Testis (tissue), 3 donors: ENCODE measurements around the gene STXBP5. TPM values are rescaled to one million over a fixed set of nuclear protein-coding genes. Genes with fewer than 3 reads are reported as not detected.

Experiments used
- DNase-seq: peaks from one replicate; pipeline ENCODE4 v3.0.0-alpha.2; 2019
- H3K27ac ChIP-seq, 2 donors: fragments of 200-600 bp; sonication (generic); one replicate each; pipeline ENCODE4 v1.5.1; 2019
- H3K27me3 ChIP-seq: fragments of 200-600 bp; sonication (generic); one replicate; pipeline ENCODE4 v1.5.1; 2019
- H3K36me3 ChIP-seq: fragments of 200-600 bp; sonication (generic); one replicate; pipeline ENCODE4 v1.5.1; 2017; ENCODE audit warnings: low read depth; ENCODE audit errors: missing control alignments
- H3K4me1 ChIP-seq: fragments of 200-600 bp; sonication (generic); one replicate; pipeline ENCODE4 v1.5.1; 2019
- H3K4me3 ChIP-seq, 2 donors: fragments of 200-600 bp; sonication (generic); one replicate each; pipeline ENCODE4 v1.5.1; 2017 to 2019
- H3K9me3 ChIP-seq: fragments of 200-600 bp; sonication (generic); one replicate; pipeline ENCODE4 v1.5.1; 2017
- POLR2A ChIP-seq: fragments of 450-650 bp; IDR thresholded peaks from one replicate; pipeline ENCODE4 v1.6.1; 2017; ENCODE audit warnings: antibody characterized with exemption, mild to moderate bottlenecking, moderate library complexity
- WGBS, 2 donors: methylation state at CpG; one replicate each; pipeline ENCODE4 v1.1.5; 2018; 5-methylcytosine and 5-hydroxymethylcytosine counted together
- intact Hi-C: fragments of 100-400 bp; cut with DNase I; formaldehyde crosslinking; loops from one replicate; pipeline ENCODE4 v1.15.1; 2023; ENCODE audit warnings: low total_unique reads
- polyA plus RNA-seq: library from polyadenylated mRNA; stranded (reverse); fragments of 350-450 nt; fragmentation: Illumina TruSeq; extraction: RNeasy Lipid Tissue Mini Kit (QIAGEN cat#74804); gene quantifications from one replicate; pipeline ENCODE4 v1.2.3, GENCODE V29; 2014; ENCODE audit warnings: low read depth, low replicate concordance; ENCODE audit not compliant: insufficient read depth
- small RNA-seq, 2 donors: library from RNA; depleted of rRNA; stranded (forward); fragments of <200 nt; gene quantifications; one replicate each; pipeline ENCODE3, GENCODE V24; 2016
- total RNA-seq, 2 donors: library from RNA; depleted of rRNA; stranded (reverse); fragments of >200 nt; gene quantifications; one replicate each; pipeline ENCODE4 v1.2.3, GENCODE V29; 2016
- TF ChIP-seq, protein P1 (sequence below), 3 experiments: fragments of 450-650 bp in 2 of 3; fragments of 200-600 bp in 1 of 3; sonication (generic) in 1 of 3; IDR thresholded peaks; one replicate each; pipeline ENCODE4 v1.5.1; 2016 to 2019; ENCODE audit warnings: antibody characterized with exemption in 3 of 3, mild to moderate bottlenecking in 2 of 3, moderate library complexity in 1 of 3

The STXBP5 gene
- total and polyA plus RNA-seq, 3 donors from 2014 or later = 29.9 to 47.4 (median 43.5) TPM

DNA sequence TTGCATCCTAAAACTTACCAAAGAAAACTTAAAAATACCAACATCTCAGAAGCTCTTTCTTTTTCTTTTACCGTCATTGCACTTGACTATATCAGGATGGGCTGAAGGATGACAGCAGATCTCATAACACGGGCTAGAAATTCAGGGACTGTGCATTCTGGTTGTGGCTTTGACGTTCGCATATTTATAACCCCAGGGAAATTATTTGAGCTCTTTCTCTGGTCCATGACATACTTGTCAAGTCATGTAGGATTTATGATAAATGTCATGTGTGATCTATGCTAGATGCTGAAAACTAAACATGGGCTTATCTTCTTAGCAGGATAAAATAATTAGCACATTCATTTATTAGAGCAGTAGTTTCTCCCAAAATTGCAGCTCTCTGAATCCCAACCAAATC, 229.9 kb downstream of the STXBP5 start:
- Histone ChIP-seq H3K27ac (no peak overlapping the region), H3K27me3 (no peaks in the 10 kb centered on the region), H3K9me3 (no peaks in the 10 kb centered on the region), H3K4me3 (no peak overlapping the region), H3K4me1 (no peaks in the 10 kb centered on the region), H3K36me3 (no peaks in the 10 kb centered on the region)
- TF ChIP-seq POLR2A = no peak
- TF ChIP-seq, protein P1, sequence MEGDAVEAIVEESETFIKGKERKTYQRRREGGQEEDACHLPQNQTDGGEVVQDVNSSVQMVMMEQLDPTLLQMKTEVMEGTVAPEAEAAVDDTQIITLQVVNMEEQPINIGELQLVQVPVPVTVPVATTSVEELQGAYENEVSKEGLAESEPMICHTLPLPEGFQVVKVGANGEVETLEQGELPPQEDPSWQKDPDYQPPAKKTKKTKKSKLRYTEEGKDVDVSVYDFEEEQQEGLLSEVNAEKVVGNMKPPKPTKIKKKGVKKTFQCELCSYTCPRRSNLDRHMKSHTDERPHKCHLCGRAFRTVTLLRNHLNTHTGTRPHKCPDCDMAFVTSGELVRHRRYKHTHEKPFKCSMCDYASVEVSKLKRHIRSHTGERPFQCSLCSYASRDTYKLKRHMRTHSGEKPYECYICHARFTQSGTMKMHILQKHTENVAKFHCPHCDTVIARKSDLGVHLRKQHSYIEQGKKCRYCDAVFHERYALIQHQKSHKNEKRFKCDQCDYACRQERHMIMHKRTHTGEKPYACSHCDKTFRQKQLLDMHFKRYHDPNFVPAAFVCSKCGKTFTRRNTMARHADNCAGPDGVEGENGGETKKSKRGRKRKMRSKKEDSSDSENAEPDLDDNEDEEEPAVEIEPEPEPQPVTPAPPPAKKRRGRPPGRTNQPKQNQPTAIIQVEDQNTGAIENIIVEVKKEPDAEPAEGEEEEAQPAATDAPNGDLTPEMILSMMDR (IDR thresholded peaks at IDR 0.05) = no peak
- intact Hi-C loops = no loop called here
- 86 to 90% methylated on average over 4 of the region's 4 CpGs for WGBS, 2 donors
- DNase-seq = no peak

DNA sequence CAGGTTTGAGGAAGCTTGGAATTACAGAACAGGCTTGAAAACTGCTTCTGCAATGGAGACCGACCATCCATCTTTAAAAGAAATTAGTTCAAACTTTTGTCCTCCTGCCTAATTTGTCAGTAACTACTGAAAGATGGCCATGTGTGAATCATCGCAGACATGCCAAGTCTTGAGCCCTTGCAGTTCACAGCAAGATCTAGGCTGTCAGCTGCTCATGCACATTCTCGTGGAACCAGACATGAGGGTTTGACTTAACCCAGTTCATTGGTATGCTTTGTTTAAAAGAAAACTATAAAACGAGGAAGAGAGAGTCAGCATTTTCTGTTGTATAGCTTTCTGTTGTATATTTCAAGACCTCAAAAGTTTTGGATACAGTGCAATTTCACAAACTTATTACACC, 230.3 kb downstream of the STXBP5 start:
- TF ChIP-seq, protein P1 (IDR thresholded peaks at IDR 0.05) = no peak
- no peak for TF ChIP-seq POLR2A
- WGBS, 2 donors = 66 to 68% methylated on average over 4 of the region's 4 CpGs
- no peaks in the 10 kb centered on the region for H3K9me3 ChIP-seq
- no peaks in the 10 kb centered on the region for H3K36me3 ChIP-seq
- H3K4me1 ChIP-seq = no peaks in the 10 kb centered on the region
- no peak for DNase-seq
- no peaks in the 10 kb centered on the region for H3K27me3 ChIP-seq
- H3K27ac ChIP-seq = no peak overlapping the region
- H3K4me3 ChIP-seq = no peak overlapping the region
- intact Hi-C loops = no loop called here

DNA sequence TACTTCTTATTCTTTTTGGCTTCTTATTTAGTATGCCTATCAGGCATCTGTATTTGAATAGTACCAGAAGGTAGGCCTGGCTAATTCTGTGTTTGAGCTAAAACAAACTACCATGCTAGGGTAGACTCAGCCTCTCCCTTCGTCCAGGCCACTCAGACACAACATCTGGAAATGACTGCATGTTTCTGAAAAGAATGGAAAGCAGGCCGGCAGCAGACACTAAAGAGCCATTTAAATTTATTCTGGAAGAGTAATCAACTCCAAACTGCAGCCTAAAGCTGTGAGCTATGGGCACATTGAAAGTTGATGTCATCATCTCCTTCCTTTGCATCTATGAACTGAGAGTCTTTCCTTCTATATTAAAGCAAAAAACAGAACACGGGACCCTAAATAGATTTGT, 233.4 kb downstream of the STXBP5 start:
- H3K4me3 ChIP-seq = no peak overlapping the region
- TF ChIP-seq, protein P1 (IDR thresholded peaks at IDR 0.05) = no peak
- no peak for TF ChIP-seq POLR2A
- no peaks in the 10 kb centered on the region for H3K4me1 ChIP-seq
- H3K27ac ChIP-seq = no peak overlapping the region
- H3K9me3 ChIP-seq = no peaks in the 10 kb centered on the region
- no peaks in the 10 kb centered on the region for H3K27me3 ChIP-seq
- intact Hi-C loops = no loop called here
- H3K36me3 ChIP-seq = no peaks in the 10 kb centered on the region
- WGBS, 2 donors = 87 to 90% methylated on average over 3 of the region's 3 CpGs
- no peak for DNase-seq

DNA sequence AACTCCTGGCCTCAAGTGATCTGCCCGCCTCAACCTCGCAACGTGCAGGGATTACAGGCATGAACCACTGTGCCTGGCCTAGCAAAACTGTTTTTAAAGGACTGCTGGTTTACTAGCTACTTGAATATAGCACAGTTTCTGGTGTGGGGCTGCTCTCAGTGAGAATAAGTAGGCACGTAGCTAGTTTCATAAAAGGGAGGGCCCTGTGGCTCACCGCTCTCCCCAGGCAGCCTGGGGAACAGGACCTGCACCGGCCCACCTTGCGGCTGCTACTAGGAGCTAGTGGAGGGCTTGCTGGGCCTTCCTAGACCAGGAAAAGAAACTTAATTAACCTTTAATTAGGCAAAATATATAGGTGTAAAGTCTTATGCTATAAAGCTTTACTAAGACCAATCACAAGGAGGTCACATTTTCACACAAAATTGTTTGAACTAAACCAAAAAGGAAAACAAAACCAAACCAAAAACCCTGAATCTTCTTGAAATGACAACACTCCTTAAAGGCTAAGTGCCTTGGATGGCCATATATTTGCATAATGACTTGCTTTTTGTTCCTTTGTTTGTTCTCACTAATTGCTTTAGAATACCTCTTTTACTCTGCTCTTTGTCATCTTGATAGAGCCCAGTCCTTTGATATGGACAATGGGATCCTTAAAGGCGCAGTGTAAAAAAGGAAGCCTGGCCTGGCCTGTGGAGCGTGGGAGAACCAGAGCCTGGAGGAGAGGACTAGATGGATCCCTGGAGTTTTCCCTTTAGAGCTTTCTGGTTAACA, 234.7 kb downstream of the STXBP5 start:
- WGBS, 2 donors = 83 to 93% methylated on average over 7 to 9 of the region's 9 CpGs
- H3K36me3 ChIP-seq = no peaks in the 10 kb centered on the region
- intact Hi-C loops = no loop called here
- no peak for DNase-seq
- no peak overlapping the region for H3K4me3 ChIP-seq
- no peak overlapping the region for H3K27ac ChIP-seq
- no peaks in the 10 kb centered on the region for H3K4me1 ChIP-seq
- no peaks in the 10 kb centered on the region for H3K9me3 ChIP-seq
- H3K27me3 ChIP-seq = no peaks in the 10 kb centered on the region
- TF ChIP-seq, protein P1 (IDR thresholded peaks at IDR 0.05) = no peak
- no peak for TF ChIP-seq POLR2A

Small RNAs within 50 kb of the gene (small RNA-seq; reads per million reads assigned to genes)
- gene AL355365.1 = 0 reads per million in 2 donors
